Retina (tissue), 1 donor: ENCODE data around the gene ERO1B.
A peak's percentile ranks its signal among the peaks of the same experiment; 100 is the strongest.
"Not testable (repeated sequence)": the region's sequence is repeated elsewhere in the genome, so short reads cannot be mapped to it uniquely, and the experiment has no call there.

Experiments used
- DNase-seq: peaks from one replicate; pipeline ENCODE4 v3.0.0-alpha.2; 2016

Gene ERO1B

GRCh38 chr1:236281654-236282424 is at the start of gene ERO1B:
ERO1B (minus strand) TSS chr1:236281958; CDS start chr1:236281783, 175 bp downstream.
- peak; percentile 95 for DNase-seq

- not testable (repeated sequence) for DNase-seq
Measured at GRCh38 chr1:236331412-236331811, 49.7 kb upstream of the ERO1B start.

GRCh38 chr1:236326432-236326831 is 44.7 kb upstream of the ERO1B start:
- DNase-seq: no peak

GRCh38 chr1:236325567-236325966 is 43.8 kb upstream of the ERO1B start:
- DNase-seq: no peak

GRCh38 chr1:236323819-236324411 is 42.2 kb upstream of the ERO1B start:
- no peak for DNase-seq

- no peak for DNase-seq
Measured at GRCh38 chr1:236322566-236323409, 41.0 kb upstream of the ERO1B start.

- no peak for DNase-seq
Measured at GRCh38 chr1:236321101-236321500, 39.3 kb upstream of the ERO1B start.

GRCh38 chr1:236320671-236321070 is 38.9 kb upstream of the ERO1B start:
- DNase-seq: no peak

GRCh38 chr1:236320214-236320613 is 38.5 kb upstream of the ERO1B start:
- DNase-seq: no peak

- DNase-seq: no peak
Measured at GRCh38 chr1:236316437-236316836, 34.7 kb upstream of the ERO1B start.

- DNase-seq: no peak
Measured at GRCh38 chr1:236315518-236315917, 33.8 kb upstream of the ERO1B start.

- no peak for DNase-seq
Measured at GRCh38 chr1:236315092-236315491, 33.3 kb upstream of the ERO1B start.

- not testable (repeated sequence) for DNase-seq
Measured at GRCh38 chr1:236314050-236314449, 32.3 kb upstream of the ERO1B start.

- DNase-seq: no peak
Measured at GRCh38 chr1:236313427-236313826, 31.7 kb upstream of the ERO1B start.

GRCh38 chr1:236311040-236311439 is 29.3 kb upstream of the ERO1B start:
- no peak for DNase-seq

- no peak for DNase-seq
Measured at GRCh38 chr1:236308827-236309226, 27.1 kb upstream of the ERO1B start.

GRCh38 chr1:236307435-236307834 is 25.7 kb upstream of the ERO1B start:
- DNase-seq: peak; percentile 57

GRCh38 chr1:236304682-236305081 is 22.9 kb upstream of the ERO1B start:
- DNase-seq: no peak

- DNase-seq: no peak
Measured at GRCh38 chr1:236303675-236304074, 21.9 kb upstream of the ERO1B start.

- DNase-seq: no peak
Measured at GRCh38 chr1:236302941-236303340, 21.2 kb upstream of the ERO1B start.

- DNase-seq: no peak
Measured at GRCh38 chr1:236301958-236302335, 20.2 kb upstream of the ERO1B start.

- no peak for DNase-seq
Measured at GRCh38 chr1:236301080-236301957, 19.6 kb upstream of the ERO1B start.

- no peak for DNase-seq
Measured at GRCh38 chr1:236297161-236297560, 15.4 kb upstream of the ERO1B start.
